Pancreas (tissue), 10 donors: ENCODE measurements around the gene ZIC4. TPM values are rescaled to one million over a fixed set of nuclear protein-coding genes. Genes with fewer than 3 reads are reported as not detected.

Experiments
- ATAC-seq, 4 donors: fragments of 200-7000 bp; cut with Tn5 transposase; one replicate each; pipeline versions ENCODE4 v1.8.0 to v1.9.1; 2020; ENCODE audit warnings: mild to moderate bottlenecking in 4 of 4, moderate library complexity in 4 of 4
- DNase-seq, 6 donors: peaks; one replicate each; pipeline ENCODE4 v3.0.0-alpha.2; 2020
- FAIRE-seq: peaks from 2 replicates; lab custom pipeline; 2012; peaks lifted over from hg19 to GRCh38; lab: Jason Lieb, UNC
- H3K27ac ChIP-seq, 4 donors: fragments of 200-600 bp; sonication (generic); 1 replicate in 3 of 4; 2 replicates in 1 of 4; pipeline versions ENCODE4 v1.5.0 to v1.8.0; 2020
- H3K27me3 ChIP-seq, 4 donors: fragments of 200-600 bp; one replicate each; pipeline ENCODE4 v1.8.0; 2021
- H3K36me3 ChIP-seq, 3 donors: fragments of 200-600 bp; sonication (generic) in 1 of 3; one replicate each; pipeline versions ENCODE4 v1.5.0 to v1.8.0; 2020 to 2021
- H3K4me1 ChIP-seq, 3 donors: fragments of 200-600 bp; one replicate each; pipeline ENCODE4 v1.8.0; 2021
- H3K4me3 ChIP-seq, 4 donors: fragments of 200-600 bp; sonication (generic) in 2 of 4; one replicate each; pipeline versions ENCODE4 v1.5.0 to v1.8.0; 2020 to 2021
- H3K9me3 ChIP-seq, 4 donors: fragments of 200-600 bp; one replicate each; pipeline ENCODE4 v1.8.0; 2021
- WGBS, 2 donors: extraction: QIAGEN DNeasy Blood & Tissue Kit; methylation state at CpG; one replicate each; pipeline ENCODE4 v1.1.7; 2013; 5-methylcytosine and 5-hydroxymethylcytosine counted together
- intact Hi-C, 3 donors: fragments of 100-400 bp; cut with DNase I; formaldehyde crosslinking; loops; one replicate each; pipeline versions ENCODE4 v1.11.1 to v1.14.2; 2022
- polyA plus RNA-seq, 2 donors: library from polyadenylated mRNA; stranded (reverse); fragments of 200-250 nt; gene quantifications; one replicate each; pipeline ENCODE4 v1.2.3, GENCODE V29; 2013
- total RNA-seq, 6 donors: library from RNA; stranded (reverse); fragmentation: NEBNext Ultra II Directional in 4 of 6; extraction: Animal tissue kit (Norgen Biotek cat#: 25700) in 4 of 6; gene quantifications; one replicate each; pipeline versions ENCODE4 v1.2.1 to v1.2.4, GENCODE V29; 2021 to 2023
- TF ChIP-seq, protein P1 (sequence below), 4 donors: fragments of 200-600 bp; sonication (generic) in 3 of 4; IDR thresholded peaks; one replicate each; pipeline versions ENCODE4 v1.5.0 to v1.8.0; 2021; ENCODE audit warnings: antibody characterized with exemption in 4 of 4
- donor health status: healthy with polysubstance abuse.
- donor health status: DM: no; HTN: no; CAD: no; lungs with moderate emphysema.
- donor health status: DM: no; HTN: no; CAD: no.
- donor health status: control.
- donor health status: control.
- donor health status: Bipolar disorder and iron deficiency.
- donor health status: DM: yes; HTN: yes; CAD: no.
- donor health status: DM: no; HTN: no; CAD: no.
- donor health status: DM: no; HTN: no; CAD: no.
- donor health status: DM: yes; HTN: yes; CAD: no.

ZIC4 gene
- total and polyA plus RNA-seq, 8 donors: not detected

DNA sequence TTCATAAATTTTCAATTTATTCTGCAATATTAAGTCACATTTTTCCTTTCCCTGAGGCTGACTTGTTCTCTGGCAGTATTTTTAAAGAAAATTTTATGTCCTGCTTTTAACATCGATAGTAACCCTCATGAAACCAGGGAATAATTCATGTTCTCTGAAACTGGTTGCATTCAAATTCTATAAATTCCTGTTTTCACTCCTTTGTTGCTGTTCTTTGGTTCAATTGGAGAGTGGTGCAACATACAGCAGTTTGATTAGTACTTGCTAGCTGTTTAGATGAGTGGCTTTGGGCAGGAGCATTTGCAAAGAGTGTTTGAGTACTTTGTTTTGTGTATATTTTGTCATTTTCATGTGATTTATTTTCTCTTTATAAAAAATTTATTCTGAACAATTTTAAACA is 22.0 kb upstream of the ZIC4 start:
- peaks cover 3 to 34% (median 19%) of the 10 kb centered on the region in 4 donors for H3K27me3 ChIP-seq
- WGBS, 2 donors: 62 to 73% methylated on average over 1 of the region's 1 CpG
- intact Hi-C loops: no loop called here
- H3K36me3 ChIP-seq: no peaks in the 10 kb centered on the region
- H3K4me3 ChIP-seq: no peak overlapping the region
- no peak overlapping the region for H3K27ac ChIP-seq
- no peaks in the 10 kb centered on the region for H3K9me3 ChIP-seq
- FAIRE-seq (no peak), ATAC-seq (no peak), DNase-seq (no peak)
- peaks cover 0 to 1% (median 0%) of the 10 kb centered on the region in 3 donors for H3K4me1 ChIP-seq
- TF ChIP-seq, protein P1, sequence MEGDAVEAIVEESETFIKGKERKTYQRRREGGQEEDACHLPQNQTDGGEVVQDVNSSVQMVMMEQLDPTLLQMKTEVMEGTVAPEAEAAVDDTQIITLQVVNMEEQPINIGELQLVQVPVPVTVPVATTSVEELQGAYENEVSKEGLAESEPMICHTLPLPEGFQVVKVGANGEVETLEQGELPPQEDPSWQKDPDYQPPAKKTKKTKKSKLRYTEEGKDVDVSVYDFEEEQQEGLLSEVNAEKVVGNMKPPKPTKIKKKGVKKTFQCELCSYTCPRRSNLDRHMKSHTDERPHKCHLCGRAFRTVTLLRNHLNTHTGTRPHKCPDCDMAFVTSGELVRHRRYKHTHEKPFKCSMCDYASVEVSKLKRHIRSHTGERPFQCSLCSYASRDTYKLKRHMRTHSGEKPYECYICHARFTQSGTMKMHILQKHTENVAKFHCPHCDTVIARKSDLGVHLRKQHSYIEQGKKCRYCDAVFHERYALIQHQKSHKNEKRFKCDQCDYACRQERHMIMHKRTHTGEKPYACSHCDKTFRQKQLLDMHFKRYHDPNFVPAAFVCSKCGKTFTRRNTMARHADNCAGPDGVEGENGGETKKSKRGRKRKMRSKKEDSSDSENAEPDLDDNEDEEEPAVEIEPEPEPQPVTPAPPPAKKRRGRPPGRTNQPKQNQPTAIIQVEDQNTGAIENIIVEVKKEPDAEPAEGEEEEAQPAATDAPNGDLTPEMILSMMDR (IDR thresholded peaks at IDR 0.05): no peak

DNA sequence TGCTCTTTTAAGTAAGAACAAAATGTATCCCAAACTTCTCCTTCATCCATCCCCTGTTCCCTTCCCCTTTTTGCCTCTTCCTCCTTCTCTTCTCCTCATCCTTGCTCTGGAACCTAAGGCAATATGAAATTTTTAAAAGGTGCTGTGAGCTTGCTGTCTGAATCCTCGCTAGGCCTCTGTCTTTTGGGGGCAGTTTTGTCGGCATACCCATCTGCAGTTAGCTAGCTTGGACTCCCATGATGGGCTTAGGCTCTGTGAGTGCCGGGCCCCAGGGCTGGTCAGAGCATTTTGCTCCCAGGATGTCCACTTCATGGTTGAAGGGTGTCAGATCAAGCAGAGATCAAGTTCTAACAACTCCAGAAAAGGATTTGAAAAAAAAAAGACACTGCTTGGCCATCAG is 21.4 kb upstream of the ZIC4 start:
- Histone ChIP-seq H3K27ac (no peak overlapping the region), H3K4me1 (peaks cover 0 to 4% (median 0%) of the 10 kb centered on the region in 3 donors), H3K4me3 (no peak overlapping the region), H3K9me3 (no peaks in the 10 kb centered on the region), H3K27me3 (peaks cover 3 to 40% (median 24%) of the 10 kb centered on the region in 4 donors), H3K36me3 (no peaks in the 10 kb centered on the region)
- intact Hi-C loops: no loop called here
- DNase-seq (no peak), ATAC-seq (no peak), FAIRE-seq (no peak)
- WGBS, 2 donors: 52 to 63% methylated on average over 3 of the region's 3 CpGs
- TF ChIP-seq, protein P1 (IDR thresholded peaks at IDR 0.05): no peak

DNA sequence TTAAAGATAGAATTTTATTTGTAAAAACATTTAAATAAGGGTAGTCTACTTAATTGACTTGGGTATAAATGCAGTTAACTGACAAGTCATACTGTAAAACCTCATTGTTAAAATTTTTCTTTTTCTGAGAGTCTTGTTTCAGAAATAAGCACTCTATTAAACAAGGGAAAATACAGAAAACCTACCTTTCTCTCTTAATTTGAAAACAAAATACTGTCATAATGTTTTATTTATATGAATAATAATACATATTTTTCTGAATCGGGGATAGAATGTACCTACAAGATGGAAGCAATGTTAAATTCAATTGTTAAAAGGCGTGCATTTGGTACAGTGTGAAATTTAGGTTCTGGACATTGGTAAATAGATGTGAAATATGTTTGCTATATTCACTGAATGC is 20.6 kb upstream of the ZIC4 start:
- H3K36me3 ChIP-seq: no peaks in the 10 kb centered on the region
- no peak for DNase-seq
- TF ChIP-seq, protein P1 (IDR thresholded peaks at IDR 0.05): no peak
- no peak for FAIRE-seq
- H3K4me1 ChIP-seq: peaks cover 0 to 4% (median 0%) of the 10 kb centered on the region in 3 donors
- peaks cover 6 to 46% (median 27%) of the 10 kb centered on the region in 4 donors for H3K27me3 ChIP-seq
- ATAC-seq: no peak
- intact Hi-C loops: no loop called here
- no peak overlapping the region for H3K4me3 ChIP-seq
- no peaks in the 10 kb centered on the region for H3K9me3 ChIP-seq
- WGBS, 2 donors: 76 to 93% methylated on average over 2 of the region's 2 CpGs
- H3K27ac ChIP-seq: no peak overlapping the region

DNA sequence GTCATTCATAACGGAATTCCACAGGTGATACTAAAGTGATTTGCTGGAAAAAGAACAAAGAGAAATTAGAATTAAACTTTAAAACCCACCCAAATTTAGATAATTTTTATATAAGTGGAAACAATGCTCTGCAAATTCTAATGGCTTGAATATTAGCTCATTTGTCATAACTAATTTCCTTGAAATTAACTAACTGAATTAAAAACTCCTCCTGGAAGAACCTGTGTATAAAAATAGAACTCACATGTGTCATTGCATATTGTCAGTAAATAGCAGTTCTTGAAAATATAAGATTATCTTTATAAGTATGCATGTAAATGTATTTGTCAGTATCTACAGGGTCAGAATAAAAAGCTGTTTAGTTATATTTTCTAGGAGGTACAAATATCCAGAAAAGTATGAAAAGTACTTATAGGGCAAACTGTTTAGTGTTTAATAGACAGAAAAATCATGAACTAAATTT is 19.1 kb upstream of the ZIC4 start:
- Histone ChIP-seq H3K27me3 (peaks cover 9 to 60% (median 33%) of the 10 kb centered on the region in 4 donors), H3K9me3 (no peaks in the 10 kb centered on the region), H3K36me3 (no peaks in the 10 kb centered on the region), H3K27ac (no peak overlapping the region), H3K4me3 (no peak overlapping the region), H3K4me1 (peaks cover 0 to 7% (median 0%) of the 10 kb centered on the region in 3 donors)
- intact Hi-C loops: no loop called here
- no peak for ATAC-seq
- no peak for FAIRE-seq
- TF ChIP-seq, protein P1 (IDR thresholded peaks at IDR 0.05): no peak
- DNase-seq: no peak
- 15 to 47% methylated on average over 1 of the region's 1 CpG for WGBS, 2 donors

DNA sequence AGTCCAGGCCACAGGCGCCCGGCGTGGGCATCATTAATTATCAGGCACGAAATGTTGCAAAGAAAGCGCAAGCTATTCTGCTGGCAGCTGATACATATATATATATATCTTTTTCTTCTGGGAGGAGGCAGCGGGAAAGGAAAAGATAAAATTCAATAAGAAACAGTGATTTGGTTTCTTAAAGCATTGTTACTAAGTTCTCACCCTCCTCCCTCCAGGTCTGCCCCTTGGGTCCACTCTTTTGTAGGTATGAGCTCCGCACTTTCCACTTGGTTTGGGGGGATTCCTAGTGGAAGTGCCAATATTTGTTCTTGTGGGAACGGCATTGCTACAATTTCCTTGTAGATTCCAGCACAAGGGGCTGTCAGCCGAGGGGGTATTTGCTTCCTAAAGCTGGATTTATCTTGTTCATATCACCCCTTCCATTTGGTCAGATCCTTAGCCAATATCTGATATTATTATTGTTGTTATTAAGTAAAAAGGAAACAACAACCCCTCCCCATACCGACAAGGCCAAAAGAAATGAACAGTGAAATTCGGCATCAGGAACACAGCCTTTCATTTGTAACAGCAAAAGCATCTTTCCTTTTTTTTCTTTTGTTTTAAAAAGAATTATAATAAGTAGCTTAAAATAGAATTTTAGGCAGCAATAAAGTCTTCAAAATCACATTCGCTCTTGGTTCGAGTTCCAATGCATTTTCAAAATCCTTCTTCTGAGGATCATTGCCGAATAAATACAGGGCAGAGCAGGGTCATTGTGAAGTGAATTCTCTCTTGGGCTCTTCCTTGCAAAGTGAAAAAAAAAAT is 18.4 kb upstream of the ZIC4 start:
- no peak for FAIRE-seq

More for the DNA sequence above, 18.4 kb upstream of the ZIC4 start:
- H3K4me3 ChIP-seq: no peak overlapping the region
- DNase-seq (no peak), ATAC-seq (no peak)
- H3K27ac ChIP-seq: no peak overlapping the region
- TF ChIP-seq, protein P1 (IDR thresholded peaks at IDR 0.05): no peak
- H3K9me3 ChIP-seq: no peaks in the 10 kb centered on the region
- 9 to 10% methylated on average over 14 of the region's 14 CpGs for WGBS, 2 donors
- H3K27me3 ChIP-seq: peaks cover 9 to 66% (median 32%) of the 10 kb centered on the region in 4 donors
- peaks cover 0 to 7% (median 0%) of the 10 kb centered on the region in 3 donors for H3K4me1 ChIP-seq
- intact Hi-C loops: no loop called here
- no peaks in the 10 kb centered on the region for H3K36me3 ChIP-seq
